GM19395 (cell line): ENCODE results near the gene RAPGEF5.

Experiments used
- ATAC-seq: cut with Tn5 transposase; IDR thresholded peaks from one replicate; pipeline ENCODE4 v1.9.1; 2021; ENCODE audit warnings: mild to moderate bottlenecking, moderate library complexity; ENCODE audit not compliant: unreplicated experiment

Gene RAPGEF5

GRCh38 chr7:22318376-22318775 lies 38.6 kb downstream of the RAPGEF5 start:
- no peak for ATAC-seq

DNA sequence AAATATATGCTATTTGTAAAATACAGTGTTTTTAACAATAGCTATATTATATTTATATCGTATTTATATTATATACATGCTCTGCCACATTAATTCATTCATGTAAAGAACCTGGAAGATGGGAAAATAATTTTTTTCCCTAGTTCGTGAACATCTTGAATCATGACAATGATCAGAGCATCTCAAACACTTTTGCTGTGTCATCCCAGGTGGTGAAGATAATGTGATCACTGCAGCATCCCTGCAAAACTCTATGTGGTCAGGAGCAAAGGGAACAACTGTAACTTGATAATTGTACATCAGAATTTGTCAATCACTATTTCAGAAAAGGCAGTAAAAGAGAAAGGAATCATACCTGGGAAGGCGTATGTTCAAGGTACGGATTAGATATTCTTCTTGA lies 39.3 kb downstream of the RAPGEF5 start:
- no peak for ATAC-seq

DNA sequence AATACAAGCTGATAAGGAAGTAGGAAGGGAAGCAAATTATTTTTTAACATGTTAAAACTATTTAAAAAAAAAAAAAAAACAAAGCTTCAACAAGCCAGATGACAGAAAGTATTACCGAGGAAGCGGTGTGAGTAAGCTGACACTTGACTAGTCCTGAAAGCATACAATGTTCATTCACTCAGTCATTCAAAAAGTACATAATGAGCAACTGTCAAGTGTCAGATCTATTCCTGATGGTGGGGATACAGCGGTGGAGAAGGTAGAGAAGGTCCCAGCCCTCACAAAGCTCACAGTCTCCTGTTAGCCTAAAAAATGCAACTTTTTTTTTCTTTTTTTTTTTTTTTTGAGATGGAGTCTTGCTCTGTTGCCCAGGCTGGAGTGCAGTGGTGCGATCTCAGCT lies 40.0 kb downstream of the RAPGEF5 start:
- no peak for ATAC-seq

- ATAC-seq: no peak
These were observed 49.1 kb downstream of the RAPGEF5 start for GRCh38 chr7:22307816-22308215.

DNA sequence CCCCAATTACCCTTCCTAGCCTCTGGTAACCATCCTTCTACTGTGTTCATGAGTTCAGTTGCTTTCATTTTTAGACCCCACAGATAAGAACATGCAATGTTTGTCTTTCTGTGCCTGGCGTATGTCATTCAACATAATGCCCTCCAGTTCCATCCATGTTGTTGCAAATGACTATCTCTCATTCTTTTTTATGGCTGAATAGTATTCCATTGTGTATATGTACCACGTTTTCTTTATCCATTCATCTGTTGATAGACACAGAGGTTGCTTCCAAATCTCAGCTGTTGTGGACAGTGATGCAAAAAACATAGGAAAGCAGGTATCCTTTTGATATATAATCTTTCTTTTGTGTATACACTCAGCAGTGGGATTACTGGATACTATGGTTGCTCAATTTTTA lies 51.2 kb downstream of the RAPGEF5 start:
- ATAC-seq: no peak

DNA sequence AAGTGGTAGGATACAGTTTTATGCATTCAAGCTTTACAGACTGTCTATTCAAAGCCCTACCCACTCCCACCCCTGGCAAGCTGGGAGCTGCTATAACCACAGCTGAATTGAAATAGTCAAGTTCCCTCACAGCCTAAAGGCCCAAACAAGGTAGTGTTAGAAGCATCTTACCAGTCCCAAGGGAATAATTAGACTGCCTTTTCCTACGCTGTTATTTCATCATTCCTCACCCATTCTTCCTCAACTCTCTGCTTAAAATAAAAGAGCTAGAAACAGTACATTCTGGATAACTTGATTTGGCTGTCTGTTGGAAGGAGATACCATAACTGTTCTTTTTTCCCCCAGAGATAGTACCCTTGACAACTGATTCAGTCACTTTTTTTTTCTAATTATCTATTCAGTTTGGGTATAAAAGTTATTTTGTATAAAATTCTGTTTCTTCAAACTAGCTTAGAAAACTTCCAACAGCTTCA lies 54.0 kb downstream of the RAPGEF5 start:
- ATAC-seq: no peak

DNA sequence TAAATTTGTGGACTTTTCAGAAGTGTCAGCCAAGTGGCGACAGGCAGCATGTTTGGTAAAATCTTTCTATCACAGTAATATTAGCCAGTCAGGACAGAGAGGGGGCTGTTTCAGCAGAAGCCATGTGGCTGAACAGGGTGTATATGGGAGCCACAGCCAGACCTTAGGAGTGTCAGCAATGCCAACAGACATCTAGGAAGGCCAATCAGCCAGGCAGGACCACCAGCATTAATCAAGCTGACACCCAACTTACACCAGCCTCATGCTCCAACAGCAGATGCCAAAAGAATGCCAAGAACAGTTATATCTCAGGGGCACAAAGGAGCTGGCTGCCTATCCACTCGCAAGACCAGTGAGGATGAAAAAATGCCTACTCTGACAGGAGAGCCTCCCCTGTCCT lies 54.8 kb downstream of the RAPGEF5 start:
- no peak for ATAC-seq

DNA sequence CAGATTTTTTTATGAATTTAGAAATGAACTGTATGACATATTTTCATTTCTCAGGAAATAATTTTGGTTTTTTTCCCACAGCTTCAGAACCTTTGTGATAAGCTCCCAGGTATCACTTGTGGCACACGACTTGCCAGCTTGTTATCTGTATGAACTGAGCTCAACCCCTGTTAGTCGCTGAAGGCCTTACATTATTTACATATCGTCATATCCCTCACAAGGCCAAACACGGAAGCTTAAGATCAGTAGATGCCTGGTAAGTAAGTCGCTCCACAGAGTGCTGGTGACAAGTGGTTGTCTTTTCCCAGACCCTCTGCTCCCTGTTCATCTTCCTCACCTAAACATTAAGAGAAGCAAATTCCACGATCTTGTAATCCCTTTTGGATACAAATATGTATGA lies 55.2 kb downstream of the RAPGEF5 start:
- ATAC-seq: no peak

DNA sequence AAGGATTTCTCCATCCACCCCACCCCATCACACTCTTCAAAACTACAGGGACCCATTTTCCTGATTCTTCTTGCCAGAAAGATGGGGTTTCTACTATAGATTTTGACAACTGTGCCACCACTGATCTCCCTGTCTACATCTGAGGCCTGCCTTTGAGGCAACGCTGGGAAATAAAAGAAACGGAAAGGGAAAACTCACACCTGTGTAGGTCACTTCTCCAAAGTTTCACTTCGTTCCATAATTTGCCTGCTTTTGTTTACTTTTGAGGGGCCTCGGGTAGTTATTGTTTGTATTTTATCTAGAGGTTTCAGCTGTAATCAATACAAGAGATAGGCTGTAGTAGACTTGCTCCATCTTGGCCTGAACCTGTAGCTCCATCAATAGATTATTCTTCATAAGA lies 56.1 kb downstream of the RAPGEF5 start:
- no peak for ATAC-seq

GRCh38 chr7:22296916-22297315 lies 60.0 kb downstream of the RAPGEF5 start:
- ATAC-seq: no peak

GRCh38 chr7:22296265-22296566 lies 60.7 kb downstream of the RAPGEF5 start:
- ATAC-seq: no peak

DNA sequence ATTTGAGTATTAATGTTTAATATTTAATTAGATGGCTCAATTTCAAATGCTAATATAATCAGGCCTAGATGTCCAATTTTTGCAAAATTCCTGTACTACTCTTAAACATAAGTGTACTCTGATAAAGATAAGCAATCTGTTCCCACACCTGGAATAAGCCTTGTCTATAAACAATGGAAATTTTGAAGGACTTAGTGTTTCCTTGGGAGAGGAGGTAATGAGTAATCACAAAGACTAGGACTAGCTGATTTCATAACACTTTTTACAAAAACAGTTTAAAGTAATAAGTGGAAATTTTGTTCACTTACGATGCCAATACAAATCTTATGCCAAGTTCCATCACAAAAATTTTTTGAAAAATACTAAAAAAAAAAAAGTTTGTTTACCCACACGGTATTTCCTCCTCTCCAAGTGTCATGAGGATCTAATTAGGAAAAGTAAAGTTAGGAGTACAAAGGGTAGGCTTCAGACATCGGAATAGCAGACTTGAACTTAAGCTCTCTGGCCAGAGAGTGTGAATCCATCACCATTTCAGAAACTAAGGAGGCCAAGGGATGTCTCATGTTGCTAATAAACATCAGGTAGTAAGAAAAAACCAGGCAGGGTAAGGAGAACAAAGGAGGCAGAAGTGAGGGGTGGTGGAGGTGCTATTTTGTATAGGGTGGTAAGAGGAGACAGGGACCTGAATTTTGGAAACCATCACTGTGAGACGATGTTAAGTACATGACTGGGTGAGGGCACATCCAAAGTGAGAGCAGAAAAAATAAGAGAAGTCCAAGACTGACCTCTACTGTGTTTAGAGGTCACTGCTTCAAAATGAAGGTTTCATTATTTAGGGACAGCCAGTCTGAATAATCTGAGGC lies 61.3 kb downstream of the RAPGEF5 start:
- ATAC-seq: no peak

- ATAC-seq: no peak
These were observed 64.4 kb downstream of the RAPGEF5 start for GRCh38 chr7:22292531-22292930.

GRCh38 chr7:22291977-22292376 lies 65.0 kb downstream of the RAPGEF5 start:
- no peak for ATAC-seq

- no peak for ATAC-seq
These were observed 68.8 kb downstream of the RAPGEF5 start for GRCh38 chr7:22288202-22288601.

DNA sequence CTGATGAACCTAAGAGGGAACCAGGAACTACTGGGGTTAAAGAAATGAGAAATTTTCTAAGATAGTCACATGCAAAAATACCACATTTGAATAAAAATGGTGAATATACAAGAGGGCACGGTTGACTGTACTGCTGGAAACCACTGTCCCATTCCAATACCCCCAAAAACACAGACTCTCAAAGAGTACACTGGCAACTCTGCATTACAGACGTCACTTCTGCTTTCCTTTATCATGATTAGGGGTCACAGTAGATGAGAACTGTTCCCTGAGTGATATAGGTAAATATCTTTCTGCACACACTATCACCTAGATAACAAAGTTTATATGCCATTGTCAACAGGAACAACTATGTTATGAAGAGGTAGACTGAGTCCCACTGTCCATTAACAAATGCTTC lies 69.5 kb downstream of the RAPGEF5 start:
- no peak for ATAC-seq

- ATAC-seq: no peak
These were observed 70.5 kb downstream of the RAPGEF5 start for GRCh38 chr7:22286436-22286835.

DNA sequence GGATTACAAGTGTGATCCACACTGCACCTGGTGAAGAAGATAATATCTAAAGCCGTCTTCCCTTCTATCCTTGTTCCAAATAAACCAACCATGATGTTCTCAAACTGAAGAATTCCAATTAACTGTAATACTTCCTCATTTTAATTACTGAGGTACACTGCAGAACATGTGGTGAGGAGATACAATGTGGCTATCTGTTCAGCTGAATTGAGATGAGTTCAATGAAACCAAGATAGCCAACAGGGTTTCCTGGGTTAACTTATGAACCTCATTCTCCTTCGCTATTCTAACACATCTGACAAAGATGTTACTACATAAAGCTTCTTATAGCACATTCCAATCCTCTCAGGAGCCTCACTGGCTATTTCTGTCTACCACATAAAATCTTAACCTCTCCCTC lies 75.5 kb downstream of the RAPGEF5 start:
- ATAC-seq: no peak

DNA sequence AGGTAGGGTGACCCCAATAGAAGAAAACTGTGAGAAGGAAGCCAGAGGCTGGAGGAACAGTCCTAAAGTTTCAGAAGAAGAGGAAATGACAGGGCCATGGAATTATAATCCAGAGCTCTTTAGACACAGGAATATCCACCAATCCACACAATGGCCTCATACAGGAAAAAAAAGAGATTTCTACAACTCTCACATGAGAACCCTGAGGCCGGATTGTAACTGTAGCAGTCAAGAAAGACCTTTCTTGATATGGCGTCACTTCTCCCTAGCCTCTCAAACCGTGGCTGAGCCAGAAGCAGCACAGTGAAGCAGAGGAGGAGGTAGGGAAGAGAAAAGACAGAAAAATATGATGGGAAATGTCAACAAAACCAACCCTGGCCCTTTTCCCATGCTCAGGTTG lies 76.9 kb downstream of the RAPGEF5 start:
- ATAC-seq: no peak

DNA sequence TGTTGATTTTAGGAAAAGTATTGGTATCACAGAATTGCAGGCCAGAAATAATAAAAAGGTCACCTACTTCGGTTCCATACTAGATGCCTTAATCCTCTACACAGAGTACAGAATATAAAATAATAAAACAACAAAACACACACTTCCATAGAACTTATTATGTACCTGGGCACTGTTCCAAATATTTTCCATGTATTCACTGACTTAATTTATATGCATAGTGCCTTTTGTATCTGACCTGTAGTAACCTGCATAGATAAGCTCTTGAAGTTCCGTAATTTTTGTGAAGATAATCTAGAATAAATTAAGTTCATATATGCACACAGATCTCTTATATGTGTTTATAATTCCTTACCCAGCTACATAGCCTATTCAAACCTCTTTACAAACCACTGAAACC lies 78.3 kb downstream of the RAPGEF5 start:
- no peak for ATAC-seq

DNA sequence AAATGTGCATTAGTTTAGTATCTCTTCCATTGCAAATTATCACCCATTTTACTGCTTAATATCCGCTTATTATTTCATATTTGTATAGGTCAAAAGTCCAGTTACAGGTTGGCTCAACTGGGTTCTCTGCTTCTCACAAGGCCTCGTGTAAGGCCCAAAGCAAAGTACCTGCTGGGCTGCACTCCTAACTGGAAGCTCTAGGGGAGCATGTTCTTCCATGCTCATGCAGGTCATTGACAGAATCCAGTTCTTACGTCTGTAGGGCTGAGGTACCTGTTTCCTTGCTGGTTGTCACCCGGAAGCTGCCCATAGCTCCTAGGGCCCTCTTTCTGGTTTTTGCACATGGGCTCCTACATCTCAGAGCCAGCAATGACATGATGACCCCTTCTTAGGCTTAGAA lies 79.6 kb downstream of the RAPGEF5 start:
- ATAC-seq: no peak

DNA sequence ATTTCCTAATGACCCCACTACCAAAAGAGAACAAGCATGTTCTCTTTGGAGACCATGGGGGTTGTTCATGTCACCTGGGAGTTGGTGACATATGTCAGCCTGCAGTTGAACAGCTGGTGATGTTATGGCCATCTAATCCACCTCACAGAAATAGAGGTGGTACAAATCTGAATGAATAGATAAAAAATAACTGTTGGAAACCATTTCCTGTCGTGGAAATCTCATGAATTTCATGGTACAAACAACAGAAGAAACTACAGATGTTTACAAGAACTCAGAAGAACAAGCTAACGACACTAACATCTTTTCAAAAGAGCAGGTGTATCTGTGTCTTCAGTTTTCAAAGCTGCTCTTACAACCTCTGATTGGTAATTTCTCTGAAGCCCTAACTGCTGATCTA lies 81.3 kb downstream of the RAPGEF5 start:
- ATAC-seq: no peak

DNA sequence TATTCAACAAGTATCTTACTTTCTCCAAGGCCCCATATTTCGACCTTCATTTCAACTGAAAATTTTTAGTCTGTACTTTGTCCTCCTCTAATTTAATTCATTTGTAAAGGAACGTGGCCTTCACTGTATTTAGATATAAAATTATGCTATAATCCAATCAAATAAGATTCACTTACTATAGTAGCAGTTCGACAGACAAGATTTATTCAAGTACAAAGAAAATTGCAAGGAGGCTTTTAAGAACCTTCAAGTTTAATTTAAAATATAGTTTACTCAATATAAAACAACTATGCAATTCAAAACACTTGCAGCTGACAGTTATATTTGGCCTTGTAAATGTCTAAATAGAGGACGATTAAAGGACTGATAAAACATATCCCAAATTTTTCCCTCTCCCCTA lies 85.6 kb downstream of the RAPGEF5 start:
- ATAC-seq: no peak
